Measurements from ENCODE around the gene GFRA3.
A peak's percentile ranks its signal among the peaks of the same experiment; 100 is the strongest.
"Not testable (repeated sequence)": the region's sequence is repeated elsewhere in the genome, so short reads cannot be mapped to it uniquely, and the experiment has no call there.

GFRA3 gene

GRCh38 chr5:138247800-138248199, 26.6 kb downstream of the GFRA3 start:
- not testable (repeated sequence) for DNase-seq

- no peak for DNase-seq
Measured at GRCh38 chr5:138246822-138247221, 27.6 kb downstream of the GFRA3 start.

DNA sequence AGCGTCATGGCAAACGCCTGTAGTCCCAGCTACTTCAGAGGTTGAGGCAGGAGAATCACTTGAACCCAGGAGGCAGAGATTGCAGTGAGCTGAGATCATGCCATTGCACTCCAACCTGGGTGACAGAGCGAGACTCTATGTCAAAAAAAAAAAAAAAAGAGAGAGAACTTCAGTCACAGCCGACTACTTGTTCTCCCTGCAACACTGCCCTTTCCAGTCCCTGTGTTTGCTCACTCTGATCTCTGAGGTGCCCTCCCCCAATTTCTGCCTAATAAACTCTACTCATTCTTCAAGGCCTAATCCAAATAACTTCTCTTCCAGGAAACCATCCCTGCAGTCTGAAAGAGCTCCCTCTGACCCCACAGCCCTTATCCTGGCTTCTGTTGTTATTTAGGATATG, 28.1 kb downstream of the GFRA3 start:
- DNase-seq: no peak

DNA sequence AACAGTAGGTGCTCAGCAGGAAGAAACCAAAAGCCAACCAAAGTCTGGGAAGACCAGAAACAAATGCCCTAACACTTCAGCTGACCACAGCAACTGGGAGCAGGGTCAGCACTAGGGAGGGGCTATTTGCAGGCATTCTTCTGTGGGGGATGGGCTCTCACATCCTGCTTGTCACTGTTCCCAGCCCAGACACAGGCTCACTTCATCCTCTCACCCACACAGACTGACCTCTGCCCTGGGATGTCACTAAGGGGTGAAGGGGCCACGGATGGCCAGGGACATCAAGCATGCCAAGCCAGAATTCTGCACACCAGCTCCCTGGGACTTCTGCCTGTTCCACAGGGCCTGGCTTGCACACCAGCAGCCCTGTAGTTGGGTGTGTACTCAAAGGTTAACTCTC, 28.7 kb downstream of the GFRA3 start:
- DNase-seq: no peak

GRCh38 chr5:138243794-138244193, 30.6 kb downstream of the GFRA3 start:
- peak in 7 of 56 donors; percentile 3 to 17 (median 11) for DNase-seq

DNA sequence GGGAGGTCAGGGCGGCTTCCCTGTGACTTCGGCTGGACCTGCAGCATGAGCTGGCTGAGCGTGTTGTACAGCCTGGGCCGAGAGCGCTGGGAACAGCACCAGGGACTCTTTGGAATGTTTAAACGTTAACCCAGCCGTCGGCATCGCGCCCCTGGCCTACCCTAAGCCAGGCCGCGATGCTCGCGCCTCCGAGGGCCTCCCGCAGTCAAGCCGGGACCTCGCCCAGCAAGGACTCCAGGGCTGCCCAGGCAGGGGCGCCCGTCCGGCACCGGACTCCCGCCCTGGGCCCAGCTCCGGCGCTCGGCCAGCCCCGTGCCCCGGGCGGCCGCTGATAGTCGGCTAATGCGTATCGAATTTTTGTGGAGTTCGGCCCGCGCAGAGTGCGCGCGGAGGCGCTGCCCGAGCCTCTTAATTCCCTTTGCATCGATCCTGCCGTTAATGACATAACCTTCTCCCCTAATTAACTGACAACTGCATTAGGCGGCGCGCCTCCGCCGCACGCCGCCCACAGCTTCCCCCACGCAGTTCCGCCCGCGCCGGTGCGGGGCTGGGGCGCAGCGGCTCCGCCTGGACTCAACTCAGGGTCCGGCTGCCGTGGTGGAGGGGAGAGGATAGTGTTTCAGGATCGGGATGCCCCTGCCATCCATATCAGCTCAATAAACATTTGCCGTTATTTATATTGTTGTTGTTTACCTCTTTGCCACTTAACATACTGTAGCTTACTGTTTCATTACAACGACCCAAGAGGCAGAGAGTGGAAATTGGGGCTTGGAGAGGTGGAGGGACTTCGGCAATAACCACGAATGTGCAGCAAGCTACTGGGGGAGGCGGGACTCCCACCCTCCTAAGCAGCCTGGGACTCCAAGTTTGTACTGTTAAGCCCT, 32.5 kb downstream of the GFRA3 start:
- DNase-seq: peak in 6 of 56 donors; percentile 10 to 30 (median 22)

- DNase-seq: no peak
Measured at GRCh38 chr5:138240650-138241385, 33.6 kb downstream of the GFRA3 start.

DNA sequence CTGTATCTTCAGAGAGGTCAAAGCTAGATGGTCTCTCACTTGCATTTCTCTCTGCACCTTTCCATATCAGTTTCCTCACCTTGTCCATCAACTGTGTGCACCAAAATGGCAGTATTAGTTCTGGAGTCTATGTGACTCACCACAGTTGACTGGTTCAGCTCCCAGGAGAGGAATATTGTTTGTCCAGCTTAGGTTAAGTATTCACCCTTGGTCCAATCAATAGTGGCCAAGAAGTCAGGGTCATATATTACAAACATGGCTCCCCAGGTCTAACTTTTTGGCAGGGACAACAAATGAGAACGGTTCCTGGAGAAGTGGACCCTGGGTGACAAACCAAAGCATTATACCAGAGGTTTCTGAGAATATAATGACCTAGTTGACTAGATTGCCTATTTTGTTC, 36.4 kb downstream of the GFRA3 start:
- DNase-seq: no peak

- no peak for DNase-seq
Measured at GRCh38 chr5:138234651-138235050, 39.8 kb downstream of the GFRA3 start.

DNA sequence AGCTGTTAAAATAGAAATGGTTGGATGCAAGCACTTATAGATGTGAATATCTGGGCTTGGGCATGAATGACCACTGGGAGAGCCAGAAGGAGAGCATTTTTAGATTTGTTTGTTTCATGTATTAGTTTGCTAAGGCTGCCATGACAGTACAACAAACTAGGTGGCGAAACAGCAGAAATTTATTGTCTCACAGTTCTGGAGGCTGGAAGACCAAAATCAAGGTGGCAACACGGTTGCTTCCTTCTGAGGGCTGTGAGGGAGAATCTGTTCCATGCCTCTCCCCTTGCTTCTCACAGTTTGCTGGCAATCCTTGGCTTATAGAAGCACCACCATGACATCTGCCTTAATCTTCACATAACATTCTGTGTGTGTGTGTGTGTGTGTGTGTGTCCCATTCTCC, 41.1 kb downstream of the GFRA3 start:
- DNase-seq: no peak

DNA sequence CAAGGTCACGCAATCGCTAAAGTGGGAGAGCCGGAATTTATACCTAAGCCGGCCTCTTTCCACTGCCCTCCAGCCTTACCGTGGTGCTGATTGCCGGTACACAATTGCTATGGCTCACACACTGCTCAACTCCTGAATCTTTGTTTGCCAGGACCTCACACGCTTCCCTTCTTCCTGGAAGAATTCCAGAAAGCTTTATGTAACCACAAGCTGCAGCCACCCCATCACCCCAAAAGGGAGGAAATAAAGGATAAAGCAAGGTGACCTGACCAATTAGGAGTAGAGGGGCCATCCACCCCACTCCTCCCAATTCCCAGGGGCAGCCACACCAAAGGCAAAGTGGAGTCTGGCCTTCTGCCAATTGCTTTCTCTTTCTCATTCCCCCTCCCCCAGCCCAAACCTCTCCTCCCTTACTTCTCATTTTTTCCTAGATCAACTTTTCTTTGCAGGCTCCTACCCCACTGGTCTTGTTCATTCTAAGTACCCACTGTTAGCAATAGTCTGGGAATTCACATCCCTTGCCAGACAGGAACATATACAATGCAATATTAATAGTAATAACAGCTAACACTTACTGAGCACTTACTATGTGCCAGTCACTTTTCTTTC, 43.3 kb downstream of the GFRA3 start:
- no peak for DNase-seq

- no peak for DNase-seq
Measured at GRCh38 chr5:138230261-138230660, 44.2 kb downstream of the GFRA3 start.

DNA sequence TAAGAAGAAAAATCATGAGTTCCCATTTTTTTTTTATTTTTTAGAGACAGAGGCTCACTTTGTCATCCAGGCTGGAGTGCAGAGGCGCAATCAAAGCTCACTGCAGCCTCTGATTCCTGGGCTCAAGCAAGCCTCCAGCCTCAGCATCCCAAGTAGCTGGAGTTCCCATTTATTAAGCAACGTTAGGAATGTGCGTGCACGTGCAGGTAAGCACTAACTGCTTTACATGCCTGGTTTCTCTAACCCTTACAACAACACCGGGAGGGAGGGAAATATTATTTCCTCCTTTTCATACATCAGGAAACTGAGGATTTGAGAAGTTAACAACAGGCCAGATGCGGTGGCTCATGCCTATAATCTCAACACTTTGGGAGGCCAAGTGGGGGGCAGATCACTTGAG, 45.0 kb downstream of the GFRA3 start:
- no peak for DNase-seq

- no peak for DNase-seq
Measured at GRCh38 chr5:138226910-138227309, 47.5 kb downstream of the GFRA3 start.

DNA sequence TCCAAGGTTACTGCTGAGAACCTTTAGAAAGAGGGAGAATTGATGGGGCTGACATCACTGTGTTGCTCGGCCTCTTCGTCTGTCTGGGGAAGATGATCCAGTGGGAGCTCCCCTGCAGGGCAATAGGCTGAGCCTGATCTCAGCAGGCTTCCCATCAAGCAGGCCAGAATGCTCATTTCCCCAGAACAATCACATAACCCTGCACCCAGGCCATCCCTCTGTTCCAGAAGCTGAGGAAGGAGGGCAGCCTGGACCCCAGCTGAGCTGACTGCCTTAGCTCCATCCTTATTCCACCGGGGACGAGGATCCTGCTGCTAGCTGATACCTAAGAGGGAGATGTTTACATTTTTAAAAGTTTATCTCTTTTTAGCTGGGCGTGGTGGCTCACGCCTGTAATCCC, 49.7 kb downstream of the GFRA3 start:
- DNase-seq: no peak

DNA sequence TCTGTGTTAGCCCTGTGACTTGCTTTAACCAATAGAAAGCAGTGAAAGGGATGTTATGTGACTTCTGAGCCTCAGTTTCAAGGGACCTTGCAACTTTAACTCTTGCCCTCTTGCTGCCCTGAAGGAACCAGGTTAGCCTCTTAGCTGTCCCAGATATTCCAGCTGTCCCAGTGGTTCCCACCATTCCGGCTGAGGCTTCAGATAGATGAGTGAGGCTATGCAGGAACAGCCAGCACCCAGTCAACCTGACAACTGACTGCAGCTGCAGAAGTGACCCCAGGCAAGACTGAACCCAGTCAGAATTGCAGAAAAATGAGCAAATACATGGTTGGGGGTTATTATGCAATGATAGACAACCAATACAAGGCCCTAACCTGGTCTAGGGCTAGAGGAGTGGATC, 50.9 kb downstream of the GFRA3 start:
- no peak for DNase-seq

GRCh38 chr5:138216799-138217198, 57.6 kb downstream of the GFRA3 start:
- no peak for DNase-seq

DNA sequence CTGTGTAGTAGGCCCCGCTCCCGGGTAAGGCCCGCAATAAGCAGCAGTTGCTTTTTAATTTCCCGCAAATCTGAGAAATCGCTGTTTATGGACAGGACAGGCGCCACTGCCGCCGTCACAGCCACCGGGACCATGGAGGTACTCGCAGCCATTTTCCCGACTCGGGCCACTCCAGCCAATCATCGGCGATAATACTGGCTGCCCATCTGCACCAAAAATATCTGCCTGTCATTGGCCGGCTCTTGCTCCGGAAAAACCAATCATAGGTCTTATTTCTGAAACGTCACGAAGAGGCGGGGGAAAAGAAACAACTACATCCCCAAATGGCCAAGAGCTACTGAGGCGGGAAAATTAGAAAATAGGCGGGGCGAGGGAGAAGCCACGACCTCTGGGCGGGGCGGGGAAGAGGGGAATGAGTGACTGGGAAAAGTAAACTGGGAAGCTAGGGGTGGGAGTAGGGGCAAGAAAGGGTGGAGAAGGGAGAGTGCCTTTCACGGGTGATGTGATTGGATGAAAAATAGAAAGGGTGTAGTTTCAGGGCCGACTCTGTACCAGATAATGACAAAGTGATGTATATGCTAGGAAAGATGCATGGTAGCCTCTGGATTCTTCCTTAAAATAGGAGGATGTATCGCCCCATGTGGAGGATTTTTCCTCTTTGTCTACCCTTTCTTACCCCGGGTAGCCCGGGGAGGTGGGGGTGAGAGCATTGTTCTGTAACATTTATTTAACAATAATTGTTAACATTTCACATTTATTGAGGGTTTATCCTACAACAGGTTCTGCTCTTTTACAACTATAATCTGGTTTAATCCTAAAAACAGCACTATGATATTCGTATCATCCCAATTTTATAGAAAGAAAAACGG, 61.0 kb downstream of the GFRA3 start, which contains the start of gene CDC23:
TSS of gene CDC23 (minus strand) at position 163 of the 869 bp plus-strand sequence. CDS start at position 152, 11 bp downstream.
- DNase-seq: peak; percentile 33 to 97 (median 88)

DNA sequence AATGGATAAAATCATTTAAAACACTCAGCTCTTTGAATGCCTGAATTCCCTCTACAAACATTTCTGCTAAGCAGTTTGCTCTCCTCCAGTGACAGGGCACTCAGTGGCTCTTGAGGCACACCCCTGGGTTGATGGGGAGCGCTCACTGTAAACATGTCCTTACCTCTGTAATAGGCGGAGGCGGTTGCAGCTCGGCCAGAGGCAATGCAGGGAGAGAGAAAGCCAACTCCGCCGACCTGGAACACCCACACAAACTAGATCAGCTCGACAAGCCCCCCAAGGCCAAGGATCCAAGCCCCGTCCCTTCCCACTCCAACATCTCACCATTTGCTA, 61.6 kb downstream of the GFRA3 start:
- DNase-seq: no peak

- DNase-seq: no peak
Measured at GRCh38 chr5:138210985-138211384, 63.4 kb downstream of the GFRA3 start.

Measured in nucleus accumbens (tissue), 56 donors.